SK-N-SH (cell line): Measurements from ENCODE around the gene C13orf46.
"Not testable (repeated sequence)": the region's sequence is repeated elsewhere in the genome, so short reads cannot be mapped to it uniquely, and the experiment has no call there.

Experiments
- CHD2 ChIP-seq: fragments of 150-350 bp; IDR thresholded peaks from 2 replicates; pipeline ENCODE4 v1.6.1; 2018; ENCODE audit warnings: low read length; ENCODE audit not compliant: partially characterized antibody
- FOSL2 ChIP-seq: IDR thresholded peaks from 2 replicates; pipeline ENCODE4 v1.4.0; 2012; ENCODE audit warnings: low read depth, mild to moderate bottlenecking, moderate library complexity, borderline replicate concordance
- MXI1 ChIP-seq: IDR thresholded peaks from 2 replicates; pipeline ENCODE4 v1.6.1; 2012; ENCODE audit warnings: mild to moderate bottlenecking, low read depth, low read length, improper control_type of control experiment
- NFIC ChIP-seq: IDR thresholded peaks from 2 replicates; pipeline ENCODE4 v1.4.0; 2012; ENCODE audit warnings: borderline replicate concordance
- POLR2AphosphoS5 ChIP-seq: IDR thresholded peaks from 2 replicates; pipeline ENCODE4 v1.6.1; 2012; ENCODE audit warnings: low read depth, low read length
- RAD21 ChIP-seq: IDR thresholded peaks from 2 replicates; pipeline ENCODE4 v1.6.1; 2012; ENCODE audit warnings: mild to moderate bottlenecking, low read length
- TAF1 ChIP-seq: IDR thresholded peaks from 2 replicates; pipeline ENCODE4 v1.6.1; 2012; ENCODE audit warnings: low read depth, mild to moderate bottlenecking, low read length, moderate library complexity, borderline replicate concordance
- TCF12 ChIP-seq: IDR thresholded peaks from 2 replicates; pipeline ENCODE4 v1.4.0; 2012
- TF ChIP-seq, protein P1 (sequence below): fragments of 200-600 bp; sonication (generic); IDR thresholded peaks from 2 replicates; pipeline ENCODE4 v1.6.1; 2017; ENCODE audit warnings: antibody characterized with exemption, mild to moderate bottlenecking, moderate library complexity

DNA sequence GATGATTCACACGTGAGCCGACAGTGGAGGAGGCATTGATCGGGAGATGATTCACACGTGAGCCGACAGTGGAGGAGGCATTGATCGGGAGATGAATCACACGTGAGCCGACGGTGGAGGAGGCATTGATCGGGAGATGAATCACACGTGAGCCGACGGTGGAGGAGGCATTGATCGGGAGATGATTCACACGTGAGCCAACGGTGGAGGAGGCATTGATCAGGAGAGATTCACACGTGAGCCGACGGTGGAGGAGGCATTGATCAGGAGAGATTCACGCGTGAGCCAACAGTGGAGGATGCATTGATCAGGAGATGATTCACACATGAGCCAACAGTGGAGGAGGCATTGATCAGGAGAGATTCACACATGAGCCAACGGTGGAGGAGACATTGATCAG, 60.0 kb downstream of the C13orf46 start:
- TF ChIP-seq CHD2, NFIC, FOSL2, MXI1, TCF12, TAF1, POLR2AphosphoS5, RAD21: not testable (repeated sequence)
- TF ChIP-seq, protein P1, sequence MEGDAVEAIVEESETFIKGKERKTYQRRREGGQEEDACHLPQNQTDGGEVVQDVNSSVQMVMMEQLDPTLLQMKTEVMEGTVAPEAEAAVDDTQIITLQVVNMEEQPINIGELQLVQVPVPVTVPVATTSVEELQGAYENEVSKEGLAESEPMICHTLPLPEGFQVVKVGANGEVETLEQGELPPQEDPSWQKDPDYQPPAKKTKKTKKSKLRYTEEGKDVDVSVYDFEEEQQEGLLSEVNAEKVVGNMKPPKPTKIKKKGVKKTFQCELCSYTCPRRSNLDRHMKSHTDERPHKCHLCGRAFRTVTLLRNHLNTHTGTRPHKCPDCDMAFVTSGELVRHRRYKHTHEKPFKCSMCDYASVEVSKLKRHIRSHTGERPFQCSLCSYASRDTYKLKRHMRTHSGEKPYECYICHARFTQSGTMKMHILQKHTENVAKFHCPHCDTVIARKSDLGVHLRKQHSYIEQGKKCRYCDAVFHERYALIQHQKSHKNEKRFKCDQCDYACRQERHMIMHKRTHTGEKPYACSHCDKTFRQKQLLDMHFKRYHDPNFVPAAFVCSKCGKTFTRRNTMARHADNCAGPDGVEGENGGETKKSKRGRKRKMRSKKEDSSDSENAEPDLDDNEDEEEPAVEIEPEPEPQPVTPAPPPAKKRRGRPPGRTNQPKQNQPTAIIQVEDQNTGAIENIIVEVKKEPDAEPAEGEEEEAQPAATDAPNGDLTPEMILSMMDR: not testable (repeated sequence)
